T-cell (primary cell): ENCODE measurements around the gene BMF. TPM values are rescaled to one million over a fixed set of nuclear protein-coding genes. Genes with fewer than 3 reads are reported as not detected.
A peak's percentile ranks its signal among the peaks of the same experiment; 100 is the strongest.

Experiments used
- ATAC-seq, 4 experiments: fragments of 200-7000 bp in 3 of 4; fragments of 150-1000 bp in 1 of 4; cut with Tn5 transposase; replicated peaks in 1 of 4; 1 replicate in 3 of 4; 2 replicates in 1 of 4; pipeline ENCODE4 v1.10.0; 2021; ENCODE audit warnings: moderate library complexity in 3 of 4, mild to moderate bottlenecking in 2 of 4, moderate number of reproducible peaks in 1 of 4
- CTCF ChIA-PET, 2 donors: fragments of 300-600 bp; sonication (Branson Sonifier 250); formaldehyde crosslinking; loops; one replicate each; lab custom pipeline; 2022; ENCODE audit warnings: antibody characterized with exemption in 2 of 2; lab: Charles Lee
- POLR2A ChIA-PET, 2 donors: fragments of 300-600 bp; sonication (Branson Sonifier 250); formaldehyde crosslinking; loops; one replicate each; lab custom pipeline; 2022; ENCODE audit warnings: antibody characterized with exemption in 2 of 2; lab: Charles Lee
- DNase-seq, 35 experiments: peaks; one replicate each; pipeline versions ENCODE4 v3.0.0 to v3.0.0-alpha.2; 2013 to 2023
- H3K27ac ChIP-seq: one replicate; pipeline ENCODE4 v1.5.1; 2013; ENCODE audit warnings: low read length
- H3K27me3 ChIP-seq, 2 experiments: replicated peaks in 1 of 2; 1 replicate in 1 of 2; 2 replicates in 1 of 2; pipeline versions ENCODE4 v1.6.1 to v1.7.0; 2013; ENCODE audit warnings: low read length in 1 of 2, mixed read lengths in 1 of 2; ENCODE audit not compliant: control insufficient read depth in 2 of 2, insufficient read depth in 2 of 2; ENCODE audit errors: extremely low read depth in 1 of 2
- H3K36me3 ChIP-seq, 2 donors: 1 replicate in 1 of 2; 2 replicates in 1 of 2; pipeline versions ENCODE4 v1.6.1 to v1.7.0; 2013; ENCODE audit warnings: low read length in 1 of 2; ENCODE audit not compliant: control insufficient read depth in 2 of 2, insufficient read depth in 1 of 2; ENCODE audit errors: extremely low read depth in 1 of 2
- H3K4me1 ChIP-seq, 2 experiments: 1 replicate in 1 of 2; 2 replicates in 1 of 2; pipeline versions ENCODE4 v1.6.1 to v1.7.0; 2013; ENCODE audit warnings: low read length in 2 of 2, mixed read lengths in 1 of 2; ENCODE audit not compliant: insufficient read depth in 2 of 2, control insufficient read depth in 1 of 2; ENCODE audit errors: extremely low read depth in 1 of 2
- H3K4me3 ChIP-seq, 2 donors: 1 replicate in 1 of 2; 2 replicates in 1 of 2; pipeline versions ENCODE4 v1.5.1 to v1.7.0; 2013; ENCODE audit warnings: mild to moderate bottlenecking in 2 of 2, low read length in 1 of 2, moderate library complexity in 1 of 2; ENCODE audit not compliant: control insufficient read depth in 1 of 2; ENCODE audit errors: extremely low read depth in 1 of 2
- H3K9me3 ChIP-seq: 2 replicates; pipeline ENCODE4 v1.7.0; 2013
- H3K27ac Mint-ChIP-seq, 2 donors: one replicate each; pipeline ENCODE4 v1.8.0; 2020 to 2021; ENCODE audit warnings: mild to moderate bottlenecking in 2 of 2, mixed read lengths in 2 of 2
- H3K27me3 Mint-ChIP-seq, 2 donors: one replicate each; pipeline ENCODE4 v1.8.0; 2021 to 2022; ENCODE audit warnings: mixed read lengths in 2 of 2
- H3K36me3 Mint-ChIP-seq: one replicate; pipeline ENCODE4 v1.8.0; 2021; ENCODE audit warnings: mixed read lengths
- H3K4me1 Mint-ChIP-seq, 3 donors: one replicate each; pipeline ENCODE4 v1.8.0; 2020 to 2022; ENCODE audit warnings: mixed read lengths in 3 of 3, mild to moderate bottlenecking in 1 of 3
- H3K4me3 Mint-ChIP-seq, 3 donors: one replicate each; pipeline ENCODE4 v1.8.0; 2020 to 2022; ENCODE audit warnings: mild to moderate bottlenecking in 3 of 3, mixed read lengths in 3 of 3, moderate library complexity in 3 of 3
- H3K9me3 Mint-ChIP-seq, 3 donors: one replicate each; pipeline ENCODE4 v1.8.0; 2020 to 2022; ENCODE audit warnings: mixed read lengths in 3 of 3
- WGBS: methylation state at CpG from one replicate; pipeline ENCODE4 v1.1.5; 2013; ENCODE audit warnings: missing lambda C conversion rate; ENCODE audit not compliant: insufficient coverage; 5-methylcytosine and 5-hydroxymethylcytosine counted together
- total RNA-seq, 35 experiments: library from RNA in 6 of 35; stranded (reverse) in 6 of 35; fragments of 120-200 nt in 1 of 35; gene quantifications; one replicate each; pipeline versions ENCODE4 v1.2.1 to v1.2.4 and lab custom pipeline; 2013 to 2026

BMF gene
- total RNA-seq, 5 donors from 2014 or later (not counting 1 experiment from before 2014, with no cell fraction given), result 6.6 to 46.7 (median 42.4) TPM

GRCh38 chr15:40054855-40055575 lies 53.7 kb downstream of the BMF start:
- peaks cover 65 to 72% (median 67%) of the 10 kb centered on the region in 3 donors for H3K4me1 Mint-ChIP-seq
- CTCF ChIA-PET, result interaction anchor here in 1 of 2 donors (1.0 kb wide), 1 partner anchor 162 kb away, joined by 3 read pairs; no protein-coding TSS in a partner anchor
- POLR2A ChIA-PET, result interaction anchor here in 1 of 2 donors (0.6 kb wide), 1 partner anchor 315 kb away, joined by 3 read pairs; no protein-coding TSS in a partner anchor
- ATAC-seq, result peak; percentile 72 to 82 (median 78)
- peak in 6 of 35 experiments; percentile 24 to 50 (median 32) for DNase-seq
- H3K4me3 Mint-ChIP-seq, result peak overlapping the region; percentile 46 to 73 (median 57)
- H3K27ac Mint-ChIP-seq, result peak overlapping the region; percentile 92 to 96
- no peaks in the 10 kb centered on the region for H3K9me3 Mint-ChIP-seq
- H3K36me3 Mint-ChIP-seq, result peaks cover 5% of the 10 kb centered on the region
- Histone ChIP-seq H3K36me3 (no peaks in the 10 kb centered on the region), H3K4me1 (peaks cover 39 to 55% of the 10 kb centered on the region in 2 experiments), H3K27me3 (no peaks in the 10 kb centered on the region), H3K4me3 (peak overlapping the region in 1 of 2 donors; percentile 32), H3K27ac (no peak overlapping the region), H3K9me3 (no peaks in the 10 kb centered on the region)
- no peaks in the 10 kb centered on the region for H3K27me3 Mint-ChIP-seq
- 33% methylated on average over 5 of the region's 6 CpGs for WGBS

DNA sequence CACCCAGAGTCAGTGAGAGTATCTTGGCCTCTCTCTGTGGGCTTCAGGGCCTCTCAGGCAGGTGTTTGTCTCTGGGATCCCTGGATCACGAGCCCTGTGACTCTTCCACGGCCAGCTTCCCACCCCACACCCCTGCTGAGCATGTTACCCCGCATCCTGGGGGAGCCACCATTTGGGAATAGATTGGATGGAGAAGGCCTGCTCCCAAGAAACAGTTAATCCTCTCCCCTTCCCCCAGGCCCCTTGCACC lies 54.1 kb downstream of the BMF start:
- H3K36me3 ChIP-seq, result no peaks in the 10 kb centered on the region
- Mint-ChIP-seq H3K4me3 (peak overlapping the region in 1 of 3 donors; percentile 73), H3K27me3 (no peaks in the 10 kb centered on the region), H3K4me1 (peaks cover 70 to 77% (median 72%) of the 10 kb centered on the region in 3 donors), H3K36me3 (peaks cover 5% of the 10 kb centered on the region), H3K9me3 (no peaks in the 10 kb centered on the region), H3K27ac (peak overlapping the region; percentile 92 to 96)
- ATAC-seq (peak; percentile 9 to 42 (median 21)), DNase-seq (no peak)
- no peaks in the 10 kb centered on the region for H3K27me3 ChIP-seq
- H3K9me3 ChIP-seq, result no peaks in the 10 kb centered on the region
- ChIA-PET CTCF (interaction anchor here (1.0 to 1.1 kb wide), 2 partner anchors 9 to 162 kb away, joined by 3 to 6 read pairs; no protein-coding TSS in a partner anchor), POLR2A (interaction anchor here in 1 of 2 donors (0.6 kb wide), 1 partner anchor 316 kb away, joined by 3 read pairs; no protein-coding TSS in a partner anchor)
- H3K27ac ChIP-seq, result no peak overlapping the region
- peak overlapping the region in 1 of 2 donors; percentile 40 for H3K4me3 ChIP-seq
- no CpG with 5 or more reads among the region's 3 CpGs for WGBS
- H3K4me1 ChIP-seq, result peaks cover 43 to 60% of the 10 kb centered on the region in 2 experiments

GRCh38 chr15:40053831-40054604 lies 54.7 kb downstream of the BMF start:
- ATAC-seq (peak; percentile 24 to 31 (median 29)), DNase-seq (no peak)
- Histone ChIP-seq H3K27me3 (no peaks in the 10 kb centered on the region), H3K36me3 (no peaks in the 10 kb centered on the region), H3K9me3 (no peaks in the 10 kb centered on the region), H3K4me1 (peaks cover 48 to 63% of the 10 kb centered on the region in 2 experiments), H3K4me3 (peak overlapping the region in 1 of 2 donors; percentile 40), H3K27ac (no peak overlapping the region)
- Mint-ChIP-seq H3K4me1 (peaks cover 75 to 82% (median 77%) of the 10 kb centered on the region in 3 donors), H3K4me3 (peak overlapping the region in 1 of 3 donors; percentile 73), H3K36me3 (peaks cover 5% of the 10 kb centered on the region), H3K27ac (peak overlapping the region; percentile 92 to 96), H3K27me3 (no peaks in the 10 kb centered on the region), H3K9me3 (no peaks in the 10 kb centered on the region)
- ChIA-PET POLR2A (interaction anchor here in 1 of 2 donors (0.6 kb wide), 1 partner anchor 316 kb away, joined by 3 read pairs; no protein-coding TSS in a partner anchor), CTCF (interaction anchor here (1.0 to 1.1 kb wide), 2 partner anchors 9 to 163 kb away, joined by 3 to 6 read pairs; no protein-coding TSS in a partner anchor)
- 65% methylated on average over 9 of the region's 14 CpGs for WGBS

GRCh38 chr15:40053079-40053830 lies 55.4 kb downstream of the BMF start:
- H3K4me1 Mint-ChIP-seq, result peaks cover 76 to 83% (median 79%) of the 10 kb centered on the region in 3 donors
- H3K27ac Mint-ChIP-seq, result peak overlapping the region; percentile 17 to 73
- H3K9me3 ChIP-seq, result no peaks in the 10 kb centered on the region
- H3K4me1 ChIP-seq, result peaks cover 54 to 71% of the 10 kb centered on the region in 2 experiments
- 86% methylated on average over 7 of the region's 12 CpGs for WGBS
- ATAC-seq, result peak in 1 of 4 experiments; percentile 17
- POLR2A ChIA-PET, result no interaction called here
- CTCF ChIA-PET, result interaction anchor here in 1 of 2 donors (1.1 kb wide), 1 partner anchor 8 kb away, joined by 6 read pairs; no protein-coding TSS in a partner anchor
- no peak for DNase-seq
- peak overlapping the region in 1 of 3 donors; percentile 73 for H3K4me3 Mint-ChIP-seq
- no peak overlapping the region for H3K27ac ChIP-seq
- no peaks in the 10 kb centered on the region for H3K27me3 ChIP-seq
- H3K27me3 Mint-ChIP-seq, result no peaks in the 10 kb centered on the region
- peaks cover 2% of the 10 kb centered on the region for H3K36me3 Mint-ChIP-seq
- no peaks in the 10 kb centered on the region for H3K36me3 ChIP-seq
- no peak overlapping the region for H3K4me3 ChIP-seq
- no peaks in the 10 kb centered on the region for H3K9me3 Mint-ChIP-seq

GRCh38 chr15:40052604-40053003 lies 56.1 kb downstream of the BMF start:
- H3K4me3 Mint-ChIP-seq, result no peak overlapping the region
- no peak overlapping the region for H3K27ac ChIP-seq
- DNase-seq (no peak), ATAC-seq (no peak)
- H3K27me3 Mint-ChIP-seq, result no peaks in the 10 kb centered on the region
- no peaks in the 10 kb centered on the region for H3K9me3 Mint-ChIP-seq
- no CpG with 5 or more reads among the region's 6 CpGs for WGBS
- H3K4me3 ChIP-seq, result no peak overlapping the region
- H3K36me3 ChIP-seq, result no peaks in the 10 kb centered on the region
- peaks cover 77 to 83% (median 80%) of the 10 kb centered on the region in 3 donors for H3K4me1 Mint-ChIP-seq
- CTCF ChIA-PET, result interaction anchor here (0.9 to 1.2 kb wide), 2 partner anchors 15 to 221 kb away, joined by 3 to 4 read pairs; no protein-coding TSS in a partner anchor
- peaks cover 60 to 77% of the 10 kb centered on the region in 2 experiments for H3K4me1 ChIP-seq
- H3K27ac Mint-ChIP-seq, result peak overlapping the region in 1 of 2 donors; percentile 76
- H3K36me3 Mint-ChIP-seq, result no peaks in the 10 kb centered on the region
- H3K27me3 ChIP-seq, result no peaks in the 10 kb centered on the region
- POLR2A ChIA-PET, result no interaction called here
- H3K9me3 ChIP-seq, result no peaks in the 10 kb centered on the region
